NT2/D1 (cell line): ENCODE data around the gene NDUFA8.

Experiments
- DNase-seq: peaks from one replicate; pipeline ENCODE4 v3.0.0-alpha.2; 2011; ENCODE audit warnings: low read depth, low spot score
- H3K27me3 ChIP-seq: 2 replicates; pipeline ENCODE4 v1.6.0; 2011; ENCODE audit warnings: mild to moderate bottlenecking; ENCODE audit not compliant: insufficient read length, insufficient read depth
- H3K36me3 ChIP-seq: 2 replicates; pipeline ENCODE4 v1.6.1; 2011; ENCODE audit warnings: mild to moderate bottlenecking, low read length, mixed read lengths; ENCODE audit not compliant: insufficient read depth, insufficient read length
- H3K4me1 ChIP-seq: 2 replicates; pipeline ENCODE4 v1.5.1; 2011; ENCODE audit not compliant: insufficient read depth, insufficient read length
- H3K4me3 ChIP-seq: 2 replicates; pipeline ENCODE4 v1.5.1; 2011; ENCODE audit warnings: low read depth; ENCODE audit not compliant: insufficient read length
- H3K9ac ChIP-seq: 2 replicates; pipeline ENCODE4 v1.6.0; 2011; ENCODE audit warnings: low read depth; ENCODE audit not compliant: insufficient read length
- H3K9me3 ChIP-seq: 2 replicates; pipeline ENCODE4 v1.5.1; 2011; ENCODE audit warnings: mild to moderate bottlenecking, low read length; ENCODE audit not compliant: insufficient read depth
- SUZ12 ChIP-seq: IDR thresholded peaks from 2 replicates; pipeline ENCODE4 v1.6.1; 2011; ENCODE audit not compliant: insufficient read length, insufficient read depth; ENCODE audit errors: extremely low read depth
- YY1 ChIP-seq: IDR thresholded peaks from 2 replicates; pipeline ENCODE4 v1.6.1; 2011; ENCODE audit not compliant: insufficient read length, insufficient read depth
- ZNF274 ChIP-seq: IDR thresholded peaks from 2 replicates; pipeline ENCODE4 v1.6.1; 2011; ENCODE audit warnings: mild to moderate bottlenecking, low read depth, low read length

Gene NDUFA8

GRCh38 chr9:122128007-122128968 lies 31.3 kb downstream of the NDUFA8 start:
- no peak overlapping the region for H3K4me3 ChIP-seq
- H3K9ac ChIP-seq = no peak overlapping the region
- TF ChIP-seq SUZ12 = no peak
- no peak for TF ChIP-seq YY1
- TF ChIP-seq ZNF274 = no peak
- H3K4me1 ChIP-seq = peaks cover 38% of the 10 kb centered on the region
- no peaks in the 10 kb centered on the region for H3K36me3 ChIP-seq
- no peak for DNase-seq
- no peaks in the 10 kb centered on the region for H3K9me3 ChIP-seq
- H3K27me3 ChIP-seq = peaks cover 64% of the 10 kb centered on the region

GRCh38 chr9:122127396-122127798 lies 32.2 kb downstream of the NDUFA8 start:
- DNase-seq = no peak
- peaks cover 36% of the 10 kb centered on the region for H3K4me1 ChIP-seq
- no peaks in the 10 kb centered on the region for H3K9me3 ChIP-seq
- H3K9ac ChIP-seq = peak overlapping the region; percentile 21
- no peaks in the 10 kb centered on the region for H3K36me3 ChIP-seq
- peaks cover 55% of the 10 kb centered on the region for H3K27me3 ChIP-seq
- H3K4me3 ChIP-seq = no peak overlapping the region
- no peak for TF ChIP-seq YY1
- TF ChIP-seq SUZ12 = peak; percentile 62

GRCh38 chr9:122126331-122127261 lies 33.0 kb downstream of the NDUFA8 start:
- Histone ChIP-seq H3K9ac (peak overlapping the region; percentile 78), H3K27me3 (peaks cover 49% of the 10 kb centered on the region), H3K36me3 (no peaks in the 10 kb centered on the region), H3K4me1 (peaks cover 35% of the 10 kb centered on the region), H3K9me3 (no peaks in the 10 kb centered on the region), H3K4me3 (peak overlapping the region; percentile 47)
- DNase-seq = no peak
- TF ChIP-seq ZNF274 = no peak
- no peak for TF ChIP-seq YY1
- no peak for TF ChIP-seq SUZ12

GRCh38 chr9:122125509-122126330 lies 33.9 kb downstream of the NDUFA8 start:
- no peaks in the 10 kb centered on the region for H3K36me3 ChIP-seq
- peaks cover 41% of the 10 kb centered on the region for H3K27me3 ChIP-seq
- peaks cover 27% of the 10 kb centered on the region for H3K4me1 ChIP-seq
- no peak for DNase-seq
- no peaks in the 10 kb centered on the region for H3K9me3 ChIP-seq
- TF ChIP-seq SUZ12 = no peak
- TF ChIP-seq YY1 = no peak
- TF ChIP-seq ZNF274 = no peak
- H3K4me3 ChIP-seq = peak overlapping the region; percentile 47
- peak overlapping the region; percentile 78 for H3K9ac ChIP-seq

DNA sequence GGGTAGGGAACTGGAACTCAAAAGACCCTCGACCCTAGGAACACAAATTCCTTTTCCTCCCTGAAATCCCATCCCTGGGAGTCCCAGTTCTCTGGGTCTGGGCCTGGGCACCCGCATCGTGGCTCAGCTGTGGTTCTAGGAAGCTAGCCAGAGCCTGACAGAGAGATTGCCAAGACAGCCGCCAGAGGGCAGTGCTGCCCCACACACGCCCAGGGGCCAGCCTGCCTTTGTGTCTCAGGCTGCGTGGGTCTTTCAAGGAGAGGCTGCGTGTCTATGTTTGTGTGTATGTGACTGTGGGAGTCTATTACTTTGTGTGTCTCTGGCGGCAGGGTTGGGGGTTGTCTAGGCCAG lies 34.4 kb downstream of the NDUFA8 start:
- Histone ChIP-seq H3K36me3 (no peaks in the 10 kb centered on the region), H3K27me3 (peaks cover 36% of the 10 kb centered on the region), H3K9me3 (no peaks in the 10 kb centered on the region), H3K4me3 (no peak overlapping the region), H3K9ac (no peak overlapping the region), H3K4me1 (peaks cover 25% of the 10 kb centered on the region)
- TF ChIP-seq ZNF274 (no peak), YY1 (no peak), SUZ12 (no peak)
- no peak for DNase-seq

- H3K36me3 ChIP-seq = no peaks in the 10 kb centered on the region
- H3K4me1 ChIP-seq = peaks cover 25% of the 10 kb centered on the region
- no peak for DNase-seq
- TF ChIP-seq SUZ12 (no peak), ZNF274 (no peak)
- H3K27me3 ChIP-seq = peaks cover 31% of the 10 kb centered on the region
- no peak overlapping the region for H3K9ac ChIP-seq
- no peaks in the 10 kb centered on the region for H3K9me3 ChIP-seq
- H3K4me3 ChIP-seq = no peak overlapping the region
Measured at GRCh38 chr9:122124528-122124927, 35.1 kb downstream of the NDUFA8 start.

- Histone ChIP-seq H3K9ac (no peak overlapping the region), H3K4me3 (no peak overlapping the region), H3K9me3 (no peaks in the 10 kb centered on the region), H3K27me3 (peaks cover 26% of the 10 kb centered on the region), H3K4me1 (peaks cover 25% of the 10 kb centered on the region), H3K36me3 (no peaks in the 10 kb centered on the region)
- DNase-seq = no peak
- TF ChIP-seq SUZ12 (no peak), YY1 (no peak), ZNF274 (no peak)
Measured at GRCh38 chr9:122124048-122124447, 35.5 kb downstream of the NDUFA8 start.
